ENCODE measurements around the gene DLG1. TPM values are rescaled to one million over a fixed set of nuclear protein-coding genes. Genes with fewer than 3 reads are reported as not detected.

The DLG1 gene
- total and polyA plus RNA-seq, 8 donors: 17.9 to 173 (median 92.9) TPM

GRCh38 chr3:197088370-197088769 is 210.0 kb downstream of the DLG1 start:
- intact Hi-C loops (cut with DNase I; ENCODE audit: low total_unique reads): no loop called here
- DNase-seq: peak in 1 of 2 donors; percentile 12
- Histone ChIP-seq H3K36me3 (peaks cover 4 to 40% (median 23%) of the 10 kb centered on the region in 4 donors), H3K27me3 (no peaks in the 10 kb centered on the region), H3K9me3 (no peaks in the 10 kb centered on the region), H3K4me3 (no peak overlapping the region), H3K27ac (no peak overlapping the region), H3K4me1 (peaks cover 0 to 4% (median 0%) of the 10 kb centered on the region in 4 donors)
- TF ChIP-seq POLR2A (IDR thresholded peaks at IDR 0.05) (no peak), POLR2AphosphoS5 (IDR thresholded peaks at IDR 0.05) (no peak)
- WGBS, 5 donors: 69 to 85% (median 83%) methylated on average over 3 of the region's 3 CpGs

GRCh38 chr3:197085137-197085536 is 213.3 kb downstream of the DLG1 start:
- peaks cover 4 to 48% (median 26%) of the 10 kb centered on the region in 4 donors for H3K36me3 ChIP-seq
- intact Hi-C loops (cut with DNase I; ENCODE audit: low total_unique reads): no loop called here

DNA sequence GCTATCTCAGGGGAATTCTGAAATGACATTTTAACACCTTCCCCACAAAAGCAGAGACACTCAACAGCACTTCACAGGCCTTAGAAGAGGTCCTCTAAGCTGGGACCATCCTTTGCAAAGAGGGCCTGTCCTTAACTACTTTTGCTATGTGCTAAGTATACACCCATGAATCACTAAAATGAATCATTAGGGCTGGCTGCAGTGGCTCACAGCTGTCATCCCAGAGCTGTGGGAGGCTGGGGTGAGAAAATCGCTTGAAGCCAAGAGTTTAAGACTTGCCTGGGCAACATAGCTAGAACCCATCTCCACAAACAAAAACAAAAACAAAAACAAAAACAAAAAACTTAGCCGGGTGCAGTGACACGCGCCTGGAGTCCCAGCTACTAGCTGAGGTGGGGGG is 214.9 kb downstream of the DLG1 start:
- no peak overlapping the region for H3K4me3 ChIP-seq
- no peaks in the 10 kb centered on the region for H3K27me3 ChIP-seq
- intact Hi-C loops (cut with DNase I; ENCODE audit: low total_unique reads): no loop called here
- no peak overlapping the region for H3K27ac ChIP-seq
- H3K36me3 ChIP-seq: peaks cover 4 to 40% (median 19%) of the 10 kb centered on the region in 4 donors
- WGBS, 5 donors: 85 to 96% (median 94%) methylated on average over 4 of the region's 4 CpGs
- H3K9me3 ChIP-seq: no peaks in the 10 kb centered on the region
- peak in 1 of 2 donors; percentile 9 for DNase-seq
- peaks cover 0 to 6% (median 0%) of the 10 kb centered on the region in 4 donors for H3K4me1 ChIP-seq
- no peak for TF ChIP-seq EP300 (IDR thresholded peaks at IDR 0.05)
- no peak for TF ChIP-seq POLR2A (IDR thresholded peaks at IDR 0.05)
- no peak for TF ChIP-seq POLR2AphosphoS5 (IDR thresholded peaks at IDR 0.05)
- TF ChIP-seq, protein P1, sequence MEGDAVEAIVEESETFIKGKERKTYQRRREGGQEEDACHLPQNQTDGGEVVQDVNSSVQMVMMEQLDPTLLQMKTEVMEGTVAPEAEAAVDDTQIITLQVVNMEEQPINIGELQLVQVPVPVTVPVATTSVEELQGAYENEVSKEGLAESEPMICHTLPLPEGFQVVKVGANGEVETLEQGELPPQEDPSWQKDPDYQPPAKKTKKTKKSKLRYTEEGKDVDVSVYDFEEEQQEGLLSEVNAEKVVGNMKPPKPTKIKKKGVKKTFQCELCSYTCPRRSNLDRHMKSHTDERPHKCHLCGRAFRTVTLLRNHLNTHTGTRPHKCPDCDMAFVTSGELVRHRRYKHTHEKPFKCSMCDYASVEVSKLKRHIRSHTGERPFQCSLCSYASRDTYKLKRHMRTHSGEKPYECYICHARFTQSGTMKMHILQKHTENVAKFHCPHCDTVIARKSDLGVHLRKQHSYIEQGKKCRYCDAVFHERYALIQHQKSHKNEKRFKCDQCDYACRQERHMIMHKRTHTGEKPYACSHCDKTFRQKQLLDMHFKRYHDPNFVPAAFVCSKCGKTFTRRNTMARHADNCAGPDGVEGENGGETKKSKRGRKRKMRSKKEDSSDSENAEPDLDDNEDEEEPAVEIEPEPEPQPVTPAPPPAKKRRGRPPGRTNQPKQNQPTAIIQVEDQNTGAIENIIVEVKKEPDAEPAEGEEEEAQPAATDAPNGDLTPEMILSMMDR (IDR thresholded peaks at IDR 0.05): no peak

More at GRCh38 chr3:197085137-197085536, 213.3 kb downstream of the DLG1 start:
- peaks cover 0 to 6% (median 0%) of the 10 kb centered on the region in 4 donors for H3K4me1 ChIP-seq
- no peak overlapping the region for H3K27ac ChIP-seq
- no peaks in the 10 kb centered on the region for H3K9me3 ChIP-seq
- DNase-seq: no peak
- no peaks in the 10 kb centered on the region for H3K27me3 ChIP-seq
- no peak overlapping the region for H3K4me3 ChIP-seq
- WGBS, 5 donors: 90 to 98% (median 95%) methylated on average over 4 of the region's 4 CpGs
- no peak for TF ChIP-seq POLR2A (IDR thresholded peaks at IDR 0.05)

GRCh38 chr3:197082871-197083270 is 215.5 kb downstream of the DLG1 start:
- WGBS, 5 donors: 75 to 88% (median 86%) methylated on average over 2 of the region's 2 CpGs
- TF ChIP-seq POLR2AphosphoS5 (IDR thresholded peaks at IDR 0.05): no peak
- TF ChIP-seq, protein P1 (IDR thresholded peaks at IDR 0.05): no peak
- TF ChIP-seq EP300 (IDR thresholded peaks at IDR 0.05): no peak
- TF ChIP-seq POLR2A (IDR thresholded peaks at IDR 0.05): no peak

DNA sequence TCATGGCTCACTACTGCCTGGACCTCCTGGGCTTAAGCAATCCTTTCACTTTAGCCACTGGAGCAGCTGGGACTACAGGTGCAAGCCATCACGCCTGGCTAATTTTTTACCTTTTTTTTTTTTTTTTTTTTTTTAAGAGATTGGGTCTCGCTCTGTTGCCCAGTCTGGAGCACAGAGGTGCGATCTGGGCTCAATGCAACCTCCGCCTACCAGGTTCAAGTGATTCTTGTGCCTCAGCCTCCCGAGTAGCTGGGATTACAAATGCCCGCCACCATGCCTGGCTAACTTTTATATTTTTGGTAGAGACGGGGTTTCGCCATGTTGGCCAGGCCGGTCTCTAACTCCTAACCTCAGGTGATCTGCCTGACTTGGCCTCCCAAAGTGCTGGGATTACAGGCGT is 218.1 kb downstream of the DLG1 start:
- H3K36me3 ChIP-seq: peaks cover 4 to 40% (median 33%) of the 10 kb centered on the region in 4 donors
- WGBS, 5 donors: 95 to 99% (median 98%) methylated on average over 10 of the region's 10 CpGs

More at GRCh38 chr3:197082871-197083270, 215.5 kb downstream of the DLG1 start:
- H3K9me3 ChIP-seq: no peaks in the 10 kb centered on the region
- peaks cover 4 to 36% (median 18%) of the 10 kb centered on the region in 4 donors for H3K36me3 ChIP-seq
- intact Hi-C loops (cut with DNase I; ENCODE audit: low total_unique reads): no loop called here
- no peaks in the 10 kb centered on the region for H3K27me3 ChIP-seq
- no peak overlapping the region for H3K4me3 ChIP-seq
- H3K4me1 ChIP-seq: peaks cover 0 to 6% (median 0%) of the 10 kb centered on the region in 4 donors
- H3K27ac ChIP-seq: no peak overlapping the region
- no peak for DNase-seq

More for the DNA sequence above, 218.1 kb downstream of the DLG1 start:
- H3K27me3 ChIP-seq: no peaks in the 10 kb centered on the region
- intact Hi-C loops (cut with DNase I; ENCODE audit: low total_unique reads): no loop called here
- H3K4me1 ChIP-seq: peaks cover 0 to 6% (median 0%) of the 10 kb centered on the region in 4 donors
- H3K9me3 ChIP-seq: no peaks in the 10 kb centered on the region
- H3K27ac ChIP-seq: no peak overlapping the region
- DNase-seq: no peak
- no peak for TF ChIP-seq EP300 (IDR thresholded peaks at IDR 0.05)
- TF ChIP-seq POLR2A (IDR thresholded peaks at IDR 0.05): no peak
- TF ChIP-seq, protein P1 (IDR thresholded peaks at IDR 0.05): no peak
- TF ChIP-seq POLR2AphosphoS5 (IDR thresholded peaks at IDR 0.05): no peak
- H3K4me3 ChIP-seq: no peak overlapping the region

Data from stomach (tissue), 9 donors.